GM12891 (cell line): ENCODE results near the gene TMEM30A.

Experiments used
- DNase-seq: peaks from one replicate; pipeline ENCODE4 v3.0.0; 2011; ENCODE audit warnings: low spot score; ENCODE audit not compliant: insufficient read length
- FAIRE-seq: peaks from 2 replicates; lab custom pipeline; 2011; peaks lifted over from hg19 to GRCh38; lab: Jason Lieb, UNC
- PAX5 ChIP-seq: IDR thresholded peaks from 2 replicates; pipeline ENCODE4 v1.6.1; 2011; ENCODE audit warnings: low read length, moderate library complexity, mild to moderate bottlenecking; ENCODE audit not compliant: insufficient read depth, severe bottlenecking
- POLR2A ChIP-seq: IDR thresholded peaks from 2 replicates; pipeline ENCODE4 v1.6.1; 2011; ENCODE audit warnings: low read depth, low read length, control low read depth
- POLR2AphosphoS5 ChIP-seq: IDR thresholded peaks from 2 replicates; pipeline ENCODE4 v1.6.1; 2011; ENCODE audit warnings: low read depth, low read length, control low read depth
- POU2F2 ChIP-seq: IDR thresholded peaks from 2 replicates; pipeline ENCODE4 v1.6.1; 2011; ENCODE audit warnings: low read depth, mild to moderate bottlenecking, control low read depth, low read length, moderate library complexity
- SPI1 ChIP-seq: IDR thresholded peaks from 2 replicates; pipeline ENCODE4 v1.6.1; 2011; ENCODE audit warnings: low read depth, low read length, control low read depth
- TAF1 ChIP-seq: IDR thresholded peaks from 2 replicates; pipeline ENCODE4 v1.6.1; 2011; ENCODE audit warnings: low read depth, low read length, control low read depth

TMEM30A gene

GRCh38 chr6:75249837-75250236, 34.8 kb downstream of the TMEM30A start:
- FAIRE-seq, result no peak
- no peak for TF ChIP-seq POLR2AphosphoS5
- no peak for TF ChIP-seq TAF1
- no peak for TF ChIP-seq POU2F2
- TF ChIP-seq PAX5, result no peak
- no peak for TF ChIP-seq POLR2A
- TF ChIP-seq SPI1, result no peak

GRCh38 chr6:75246386-75246785, 38.2 kb downstream of the TMEM30A start:
- DNase-seq (no peak), FAIRE-seq (no peak)
- TF ChIP-seq POLR2A (no peak), POU2F2 (no peak), PAX5 (no peak), TAF1 (no peak), POLR2AphosphoS5 (no peak), SPI1 (no peak)

More at GRCh38 chr6:75249837-75250236, 34.8 kb downstream of the TMEM30A start:
- DNase-seq, result no peak

- no peak for DNase-seq
- no peak for TF ChIP-seq POU2F2
- TF ChIP-seq PAX5, result no peak
- no peak for TF ChIP-seq POLR2AphosphoS5
- TF ChIP-seq TAF1, result no peak
- no peak for TF ChIP-seq POLR2A
- TF ChIP-seq SPI1, result no peak
- peak; percentile 9 for FAIRE-seq
These were observed 40.5 kb downstream of the TMEM30A start for GRCh38 chr6:75244063-75244584.

GRCh38 chr6:75243333-75244062, 41.1 kb downstream of the TMEM30A start, which contains the start of gene COX7A2:
TSS of gene COX7A2 (minus strand) at chr6:75243801. CDS start at chr6:75243734, 67 bp downstream.
- FAIRE-seq (peak; percentile 99), DNase-seq (peak; percentile 27)
- peak; percentile 97 for TF ChIP-seq POU2F2
- TF ChIP-seq POLR2AphosphoS5, result peak; percentile 97
- TF ChIP-seq PAX5, result peak; percentile 29
- TF ChIP-seq SPI1, result peak; percentile 80
- TF ChIP-seq POLR2A, result peak; percentile 97
- TF ChIP-seq TAF1, result peak; percentile 90; the same call in 1 of the 2 replicates

GRCh38 chr6:75236630-75237029, 48.0 kb downstream of the TMEM30A start:
- TF ChIP-seq SPI1 (no peak), POLR2AphosphoS5 (0 out of 2 replicates have a peak, but pooled peaks have one; percentile 13)
- no peak for DNase-seq
- FAIRE-seq, result no peak

GRCh38 chr6:75235271-75235670, 49.3 kb downstream of the TMEM30A start:
- FAIRE-seq (no peak), DNase-seq (no peak)
- TF ChIP-seq TAF1, result no peak
- no peak for TF ChIP-seq POU2F2
- no peak for TF ChIP-seq PAX5
- no peak for TF ChIP-seq POLR2AphosphoS5
- TF ChIP-seq SPI1, result no peak
- no peak for TF ChIP-seq POLR2A

GRCh38 chr6:75234126-75234865, 50.3 kb downstream of the TMEM30A start:
- FAIRE-seq (no peak), DNase-seq (no peak)
- no peak for TF ChIP-seq POLR2AphosphoS5
- no peak for TF ChIP-seq POU2F2
- TF ChIP-seq SPI1, result no peak
- no peak for TF ChIP-seq TAF1
- TF ChIP-seq POLR2A, result no peak
- TF ChIP-seq PAX5, result no peak

GRCh38 chr6:75233092-75233615, 51.4 kb downstream of the TMEM30A start:
- DNase-seq (no peak), FAIRE-seq (no peak)
- TF ChIP-seq PAX5 (no peak), POLR2AphosphoS5 (no peak), POU2F2 (no peak), TAF1 (no peak), POLR2A (no peak), SPI1 (no peak)

GRCh38 chr6:75230484-75231325, 53.9 kb downstream of the TMEM30A start:
- FAIRE-seq (no peak), DNase-seq (no peak)
- TF ChIP-seq PAX5 (no peak), POLR2AphosphoS5 (no peak), POLR2A (no peak), TAF1 (no peak)

- FAIRE-seq, result no peak
- TF ChIP-seq SPI1 (no peak), TAF1 (no peak), POLR2A (no peak), POLR2AphosphoS5 (no peak), PAX5 (no peak), POU2F2 (no peak)
- DNase-seq, result no peak
These were observed 60.2 kb downstream of the TMEM30A start for GRCh38 chr6:75224303-75224926.
